GM12891 (cell line): ENCODE data around the gene HMGCS2.

Experiments used
- DNase-seq: peaks from one replicate; pipeline ENCODE4 v3.0.0; 2011; ENCODE audit warnings: low spot score; ENCODE audit not compliant: insufficient read length
- FAIRE-seq: peaks from 2 replicates; lab custom pipeline; 2011; peaks lifted over from hg19 to GRCh38; lab: Jason Lieb, UNC
- PAX5 ChIP-seq: IDR thresholded peaks from 2 replicates; pipeline ENCODE4 v1.6.1; 2011; ENCODE audit warnings: low read length, moderate library complexity, mild to moderate bottlenecking; ENCODE audit not compliant: insufficient read depth, severe bottlenecking
- POLR2A ChIP-seq: IDR thresholded peaks from 2 replicates; pipeline ENCODE4 v1.6.1; 2011; ENCODE audit warnings: low read depth, low read length, control low read depth
- POLR2AphosphoS5 ChIP-seq: IDR thresholded peaks from 2 replicates; pipeline ENCODE4 v1.6.1; 2011; ENCODE audit warnings: low read depth, low read length, control low read depth
- POU2F2 ChIP-seq: IDR thresholded peaks from 2 replicates; pipeline ENCODE4 v1.6.1; 2011; ENCODE audit warnings: low read depth, mild to moderate bottlenecking, control low read depth, low read length, moderate library complexity
- SPI1 ChIP-seq: IDR thresholded peaks from 2 replicates; pipeline ENCODE4 v1.6.1; 2011; ENCODE audit warnings: low read depth, low read length, control low read depth
- TAF1 ChIP-seq: IDR thresholded peaks from 2 replicates; pipeline ENCODE4 v1.6.1; 2011; ENCODE audit warnings: low read depth, low read length, control low read depth

The HMGCS2 gene

DNA sequence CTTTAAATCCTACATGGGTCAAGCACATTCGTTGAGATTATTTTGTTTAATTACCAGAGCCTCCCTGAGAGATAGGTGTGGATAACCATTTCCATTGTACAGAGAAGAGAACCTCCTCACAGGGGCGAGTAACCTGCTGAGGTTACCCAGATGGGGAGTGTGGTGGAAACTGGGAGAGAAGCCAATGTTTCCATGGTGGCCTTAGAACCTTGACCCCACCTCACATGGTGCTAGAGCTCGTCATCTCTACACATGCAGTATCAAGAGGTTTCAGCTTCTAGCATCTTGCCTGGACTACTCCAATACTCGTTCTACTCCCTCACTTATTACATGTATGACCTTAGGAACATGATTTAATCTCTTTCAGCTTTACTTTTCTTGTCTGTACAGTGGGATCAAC, 37.8 kb upstream of the HMGCS2 start:
- FAIRE-seq (no peak), DNase-seq (no peak)
- no peak for TF ChIP-seq POLR2AphosphoS5
- no peak for TF ChIP-seq TAF1
- no peak for TF ChIP-seq SPI1
- no peak for TF ChIP-seq POU2F2
- no peak for TF ChIP-seq POLR2A
- TF ChIP-seq PAX5: no peak

GRCh38 chr1:119805746-119806145, 37.0 kb upstream of the HMGCS2 start:
- FAIRE-seq (no peak), DNase-seq (no peak)
- TF ChIP-seq PAX5 (no peak), POLR2AphosphoS5 (no peak), SPI1 (no peak), TAF1 (no peak), POU2F2 (no peak), POLR2A (no peak)

DNA sequence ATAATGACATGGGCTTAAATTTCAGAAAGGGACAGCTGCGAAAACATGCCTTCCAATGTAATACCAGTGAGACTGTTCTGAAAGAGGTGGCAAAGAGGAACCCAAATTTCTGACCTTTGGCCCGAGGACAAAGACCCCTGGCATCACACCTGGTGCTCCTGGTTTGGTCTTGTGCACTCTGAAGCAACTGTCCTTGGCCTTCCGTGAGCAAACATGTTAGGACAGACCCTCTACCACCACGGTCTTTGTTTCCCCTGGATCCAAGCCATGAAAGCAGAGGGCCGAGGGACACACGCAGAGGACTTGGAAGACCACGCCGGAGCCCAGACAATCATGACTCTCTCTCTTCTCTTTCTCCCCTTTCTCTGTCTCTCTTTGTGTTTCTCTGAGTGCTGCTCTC, 36.5 kb upstream of the HMGCS2 start:
- TF ChIP-seq POLR2AphosphoS5 (no peak), POU2F2 (no peak), TAF1 (no peak)
- FAIRE-seq (no peak), DNase-seq (no peak)

GRCh38 chr1:119799599-119800177, 31.0 kb upstream of the HMGCS2 start:
- DNase-seq (no peak), FAIRE-seq (no peak)
- no peak for TF ChIP-seq POLR2A

DNA sequence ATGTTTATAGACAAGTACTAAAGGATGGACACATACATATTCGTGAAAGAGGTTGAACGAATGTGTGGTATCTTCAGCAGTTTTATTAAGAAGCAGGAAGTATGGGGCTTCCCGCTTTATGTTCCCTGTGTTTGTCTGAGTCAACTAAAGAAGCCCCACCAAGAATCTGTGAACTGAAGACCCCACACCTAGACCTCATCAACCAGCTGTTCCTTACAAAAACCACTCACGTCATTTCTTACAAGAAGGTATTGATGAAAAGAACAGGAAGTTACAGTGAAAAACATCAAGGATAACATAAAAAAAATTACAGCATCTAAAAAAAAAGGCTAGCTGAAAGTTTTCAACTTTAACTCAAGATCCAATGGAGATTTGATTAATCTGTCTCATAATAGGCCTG, 30.3 kb upstream of the HMGCS2 start:
- DNase-seq: no peak
- TF ChIP-seq POLR2AphosphoS5 (no peak), POU2F2 (no peak), POLR2A (no peak), PAX5 (no peak), SPI1 (no peak), TAF1 (no peak)
- FAIRE-seq: no peak

GRCh38 chr1:119797606-119798005, 28.9 kb upstream of the HMGCS2 start:
- no peak for FAIRE-seq
- TF ChIP-seq SPI1 (no peak), POLR2A (no peak), POU2F2 (no peak), TAF1 (no peak), PAX5 (no peak), POLR2AphosphoS5 (no peak)
- no peak for DNase-seq

GRCh38 chr1:119797162-119797561, 28.5 kb upstream of the HMGCS2 start:
- FAIRE-seq (no peak), DNase-seq (no peak)
- TF ChIP-seq POLR2AphosphoS5: no peak
- no peak for TF ChIP-seq SPI1
- TF ChIP-seq POLR2A: no peak
- no peak for TF ChIP-seq TAF1
- no peak for TF ChIP-seq PAX5
- TF ChIP-seq POU2F2: no peak

DNA sequence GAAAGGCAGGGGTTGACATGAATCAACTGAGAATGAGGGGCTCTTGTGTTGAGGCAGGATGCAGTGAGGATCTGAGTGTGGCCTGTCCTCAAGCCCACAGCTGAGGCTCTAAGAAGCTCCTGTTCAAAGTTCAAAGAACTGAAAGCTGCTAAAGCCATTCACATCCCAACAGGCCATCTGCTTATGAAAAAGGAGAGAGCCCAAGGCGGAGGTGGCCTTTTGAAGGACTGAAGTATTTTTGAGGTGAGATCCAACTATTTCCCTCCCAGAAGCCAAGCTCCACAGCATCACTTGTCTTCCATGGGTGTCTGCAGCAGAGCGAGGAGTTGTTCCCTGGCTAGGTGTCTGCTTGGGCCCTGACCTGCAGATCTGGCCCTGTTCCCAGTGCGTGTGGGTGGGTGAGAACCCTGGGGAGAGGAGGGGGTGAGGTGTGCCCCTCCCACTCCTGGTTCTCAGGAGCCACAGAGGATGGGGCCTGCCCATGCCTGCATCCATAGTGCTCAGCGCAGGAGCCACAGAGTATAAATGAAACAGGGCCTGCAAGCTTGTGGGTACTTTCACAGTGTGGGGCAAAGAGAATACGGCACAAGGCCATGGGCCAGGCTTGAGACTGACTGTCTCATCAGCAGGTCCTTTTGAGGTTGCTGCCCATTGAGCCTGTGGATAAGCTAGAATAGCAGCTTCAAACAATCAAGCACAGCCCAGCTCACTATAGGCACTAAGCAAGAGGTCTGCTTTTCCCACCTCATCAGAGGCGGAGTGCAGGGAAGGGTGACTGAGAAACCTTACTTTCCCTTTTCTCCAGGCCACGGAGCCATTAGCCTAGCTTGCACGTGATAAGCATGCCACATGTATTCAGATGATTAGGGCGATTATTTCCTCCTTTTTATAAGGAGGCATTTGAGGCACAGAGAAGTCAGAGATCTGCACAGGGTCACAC, 26.8 kb upstream of the HMGCS2 start:
- TF ChIP-seq POLR2AphosphoS5 (no peak), TAF1 (no peak), PAX5 (no peak), POU2F2 (no peak), POLR2A (no peak), SPI1 (no peak)
- DNase-seq: no peak
- FAIRE-seq: no peak

GRCh38 chr1:119794876-119795240, 26.2 kb upstream of the HMGCS2 start:
- no peak for FAIRE-seq
- no peak for DNase-seq

GRCh38 chr1:119794230-119794875, 25.6 kb upstream of the HMGCS2 start:
- no peak for TF ChIP-seq SPI1
- no peak for TF ChIP-seq POLR2AphosphoS5
- no peak for TF ChIP-seq PAX5
- TF ChIP-seq POU2F2: no peak
- no peak for TF ChIP-seq POLR2A
- TF ChIP-seq TAF1: no peak
- DNase-seq: no peak
- FAIRE-seq: no peak

More at GRCh38 chr1:119794876-119795240, 26.2 kb upstream of the HMGCS2 start:
- TF ChIP-seq POU2F2 (no peak), SPI1 (no peak), PAX5 (no peak), POLR2AphosphoS5 (no peak), TAF1 (no peak), POLR2A (no peak)
